HG03097 (cell line): ENCODE results near the gene RPP14.

Experiments used
- ATAC-seq: cut with Tn5 transposase; IDR thresholded peaks from one replicate; pipeline ENCODE4 v1.9.1; 2021; ENCODE audit not compliant: unreplicated experiment, low FRiP score

Gene RPP14

DNA sequence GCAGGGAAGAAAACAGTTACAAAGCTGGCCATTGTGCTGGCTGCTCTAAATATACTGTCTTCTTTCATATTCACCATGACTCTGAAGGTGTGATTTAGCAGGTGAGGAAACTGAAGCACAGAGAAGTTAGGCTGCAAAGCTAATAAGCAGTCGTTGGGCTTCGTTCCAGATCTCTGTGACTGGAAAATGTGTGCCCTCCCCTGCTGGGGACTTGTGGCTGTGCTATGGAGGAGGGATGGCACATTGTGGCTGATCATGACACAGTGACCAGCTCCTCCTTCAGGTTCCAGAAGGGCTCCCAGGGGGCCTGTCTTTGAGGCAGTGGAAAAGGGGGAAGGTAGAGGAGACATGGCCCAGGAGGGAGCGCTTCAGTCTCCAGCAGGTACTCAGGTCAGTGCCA is 45.9 kb downstream of the RPP14 start:
- no peak for ATAC-seq

DNA sequence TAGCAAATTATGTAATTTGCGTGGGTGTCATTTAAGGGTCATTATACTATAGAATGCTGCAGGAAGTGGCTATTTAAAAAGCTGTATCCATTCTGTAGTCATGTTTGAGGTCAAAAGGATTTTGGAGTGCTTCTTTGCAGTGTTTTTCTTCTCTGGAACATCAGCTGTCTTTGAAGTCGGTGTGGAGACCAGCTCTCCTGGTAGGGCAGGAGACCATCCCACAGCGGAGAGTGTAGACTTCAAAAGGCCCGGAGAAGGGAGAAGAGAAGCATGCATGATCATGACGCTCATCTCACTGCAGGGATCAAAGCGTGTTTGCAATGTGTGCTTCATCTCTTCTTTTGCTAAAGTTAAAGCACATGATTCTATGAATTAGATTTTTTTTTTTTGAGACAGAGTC is 46.6 kb downstream of the RPP14 start:
- ATAC-seq = no peak

DNA sequence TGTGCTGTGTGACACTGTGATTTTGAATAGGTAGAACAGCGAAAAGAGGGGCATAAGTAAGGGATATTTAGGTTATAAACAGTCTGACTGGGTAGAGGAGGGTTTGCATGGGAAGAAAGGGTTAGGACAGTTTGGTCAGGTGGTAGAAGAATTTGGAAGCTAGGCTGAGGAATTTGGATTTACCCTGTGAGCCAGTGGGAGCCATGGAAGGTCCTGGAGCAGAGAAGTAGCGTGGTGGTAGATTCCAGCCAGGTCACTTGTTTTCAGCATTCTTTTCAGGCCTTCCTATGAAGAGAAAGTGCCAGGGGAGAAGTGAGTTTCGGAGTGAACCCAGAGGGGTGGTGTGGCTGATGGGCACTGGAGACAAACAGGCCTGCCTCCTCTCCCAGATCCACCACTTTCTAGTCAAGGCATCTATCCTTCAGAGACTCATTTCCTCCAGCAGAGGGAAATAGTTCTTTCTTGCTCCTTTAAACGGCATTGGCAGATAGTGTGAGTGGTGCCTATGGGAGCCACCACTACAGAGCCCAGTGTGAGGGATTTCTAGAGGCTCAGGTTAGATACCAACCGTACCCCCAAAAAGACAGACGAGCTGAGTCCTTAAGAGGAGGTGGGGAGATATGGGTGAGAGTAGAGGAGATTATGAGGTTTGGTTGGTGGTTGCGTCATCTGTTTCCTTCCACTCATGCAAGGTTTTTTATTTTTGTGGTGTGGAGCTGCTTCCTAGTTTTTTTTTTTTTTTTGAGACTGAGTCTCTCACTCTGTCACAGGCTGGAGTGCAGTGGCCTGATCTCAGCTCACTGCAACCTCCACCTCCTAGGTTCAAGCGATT is 47.9 kb downstream of the RPP14 start:
- ATAC-seq = no peak

GRCh38 chr3:58355179-58355578 is 49.1 kb downstream of the RPP14 start:
- no peak for ATAC-seq

GRCh38 chr3:58356054-58356453 is 50.0 kb downstream of the RPP14 start:
- ATAC-seq = no peak

DNA sequence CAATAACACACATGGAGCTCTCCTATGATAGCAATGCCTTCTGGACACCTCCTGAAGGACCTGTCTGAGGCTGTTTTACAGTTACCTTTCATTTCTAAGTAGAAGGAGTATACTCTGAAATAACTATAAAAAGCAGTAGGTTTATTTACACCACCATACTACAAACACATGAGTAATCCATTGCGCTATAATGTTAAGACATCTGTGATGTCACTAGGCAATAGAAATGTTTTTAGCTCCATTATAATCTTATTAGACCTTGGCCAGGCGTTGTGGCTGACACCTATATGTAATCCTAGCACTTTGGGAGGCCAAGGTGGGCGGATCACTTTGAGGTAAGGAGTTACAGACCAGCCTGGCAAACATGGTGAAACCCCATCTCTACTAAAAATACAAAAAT is 51.4 kb downstream of the RPP14 start:
- no peak for ATAC-seq

DNA sequence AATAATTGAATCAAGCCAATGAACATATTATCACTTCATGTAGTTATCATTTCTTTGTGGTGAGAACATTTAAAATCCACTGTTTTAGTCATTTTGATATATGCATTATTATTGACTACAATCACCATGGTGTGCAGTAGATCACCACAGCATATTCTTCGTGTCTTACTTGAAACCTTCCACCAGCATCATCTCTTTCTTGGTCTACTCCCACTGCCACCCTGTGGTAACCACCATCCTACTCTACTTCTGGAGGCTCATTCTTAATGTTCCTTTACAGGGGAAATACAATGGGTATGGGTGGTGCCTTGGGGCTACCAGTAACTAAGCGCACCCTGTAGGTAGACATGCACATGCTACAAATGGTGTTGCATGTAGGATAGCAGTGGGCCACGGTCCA is 52.0 kb downstream of the RPP14 start:
- ATAC-seq = no peak

- no peak for ATAC-seq
Measured at GRCh38 chr3:58358808-58359207, 52.8 kb downstream of the RPP14 start.

GRCh38 chr3:58359621-58360020 is 53.6 kb downstream of the RPP14 start:
- ATAC-seq = no peak

- no peak for ATAC-seq
Measured at GRCh38 chr3:58361866-58362265, 55.8 kb downstream of the RPP14 start.

DNA sequence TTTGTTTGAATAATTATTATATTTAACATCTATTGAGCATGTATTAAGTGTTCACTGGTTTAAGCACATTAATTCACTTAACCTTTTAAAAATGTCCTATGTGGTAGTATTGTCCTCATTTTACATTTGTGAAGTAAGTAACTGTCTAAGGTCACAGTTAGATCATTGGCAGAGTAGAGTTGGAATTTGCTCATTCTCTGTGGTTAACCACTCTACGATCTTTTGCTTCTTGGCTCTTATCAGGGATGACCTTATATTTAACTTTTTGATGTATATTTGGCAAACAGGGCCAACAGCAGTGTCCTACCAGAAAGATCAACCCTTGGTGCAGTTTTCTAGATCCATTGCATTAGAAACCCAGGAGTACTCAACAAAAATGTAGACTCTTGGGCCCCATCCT is 60.7 kb downstream of the RPP14 start:
- no peak for ATAC-seq

DNA sequence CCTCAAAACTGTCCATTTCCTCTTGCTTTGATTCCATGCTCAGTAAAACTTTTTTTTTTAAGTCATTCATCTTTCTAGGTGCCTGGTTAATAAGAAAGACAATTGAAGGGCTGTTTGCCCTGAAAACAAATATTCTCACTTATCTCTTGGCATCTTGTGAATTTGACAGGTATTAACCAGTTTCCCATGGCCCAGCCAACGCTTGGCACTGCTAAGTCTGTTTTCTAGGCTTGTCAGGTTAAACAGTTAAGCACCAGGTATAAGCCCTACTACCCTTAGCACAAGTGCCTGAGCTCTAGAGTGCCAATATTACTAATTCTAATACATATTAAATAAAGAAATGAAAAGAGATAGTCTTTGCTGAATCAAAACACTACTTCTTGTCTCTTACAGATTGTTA is 63.0 kb downstream of the RPP14 start:
- no peak for ATAC-seq
